Fibroblast of the aortic adventitia (primary cell): ENCODE data around the gene BDKRB1. TPM values are rescaled to one million over a fixed set of nuclear protein-coding genes. Genes with fewer than 3 reads are reported as not detected.

Experiments
- DNase-seq: peaks from one replicate; pipeline ENCODE4 v3.0.0-alpha.2; 2010; ENCODE audit warnings: low read depth
- H3K4me3 ChIP-seq: 2 replicates; pipeline ENCODE4 v1.5.1; 2011; ENCODE audit warnings: low read depth, mild to moderate bottlenecking, control low read depth, low read length, moderate library complexity
- total RNA-seq: library from RNA; depleted of rRNA; stranded (reverse); fragments of >200 nt; gene quantifications from 2 replicates; pipeline ENCODE4 v1.2.3, GENCODE V29; 2012; ENCODE audit warnings: low replicate concordance
- TF ChIP-seq, protein P1 (sequence below): IDR thresholded peaks from 2 replicates; pipeline ENCODE4 v1.5.1; 2011; ENCODE audit warnings: mild to moderate bottlenecking, low read length, control low read depth, inconsistent platforms; ENCODE audit not compliant: insufficient read depth

Gene BDKRB1
- total RNA-seq, 1 donor = 6.9 TPM

DNA sequence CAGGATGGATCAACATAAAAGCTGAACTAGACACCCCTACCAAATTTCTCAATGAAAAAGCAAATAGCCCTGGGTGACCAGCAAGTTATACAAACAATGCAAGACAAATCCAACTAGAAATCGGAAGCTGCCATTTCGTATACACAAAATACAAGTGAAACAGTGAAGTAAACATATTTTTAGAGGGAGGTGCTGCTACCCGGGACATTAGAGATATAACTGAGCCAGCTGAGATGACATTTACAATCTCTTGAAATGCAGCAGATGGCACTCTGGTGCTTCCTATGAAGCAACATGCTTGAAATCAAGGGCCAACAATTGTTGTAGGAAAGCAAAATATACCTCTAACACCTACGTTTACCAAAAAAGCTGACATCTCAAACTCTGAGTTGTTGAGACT lies 25.5 kb downstream of the BDKRB1 start:
- no peak for DNase-seq
- TF ChIP-seq, protein P1, sequence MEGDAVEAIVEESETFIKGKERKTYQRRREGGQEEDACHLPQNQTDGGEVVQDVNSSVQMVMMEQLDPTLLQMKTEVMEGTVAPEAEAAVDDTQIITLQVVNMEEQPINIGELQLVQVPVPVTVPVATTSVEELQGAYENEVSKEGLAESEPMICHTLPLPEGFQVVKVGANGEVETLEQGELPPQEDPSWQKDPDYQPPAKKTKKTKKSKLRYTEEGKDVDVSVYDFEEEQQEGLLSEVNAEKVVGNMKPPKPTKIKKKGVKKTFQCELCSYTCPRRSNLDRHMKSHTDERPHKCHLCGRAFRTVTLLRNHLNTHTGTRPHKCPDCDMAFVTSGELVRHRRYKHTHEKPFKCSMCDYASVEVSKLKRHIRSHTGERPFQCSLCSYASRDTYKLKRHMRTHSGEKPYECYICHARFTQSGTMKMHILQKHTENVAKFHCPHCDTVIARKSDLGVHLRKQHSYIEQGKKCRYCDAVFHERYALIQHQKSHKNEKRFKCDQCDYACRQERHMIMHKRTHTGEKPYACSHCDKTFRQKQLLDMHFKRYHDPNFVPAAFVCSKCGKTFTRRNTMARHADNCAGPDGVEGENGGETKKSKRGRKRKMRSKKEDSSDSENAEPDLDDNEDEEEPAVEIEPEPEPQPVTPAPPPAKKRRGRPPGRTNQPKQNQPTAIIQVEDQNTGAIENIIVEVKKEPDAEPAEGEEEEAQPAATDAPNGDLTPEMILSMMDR = no peak
- no peak overlapping the region for H3K4me3 ChIP-seq

DNA sequence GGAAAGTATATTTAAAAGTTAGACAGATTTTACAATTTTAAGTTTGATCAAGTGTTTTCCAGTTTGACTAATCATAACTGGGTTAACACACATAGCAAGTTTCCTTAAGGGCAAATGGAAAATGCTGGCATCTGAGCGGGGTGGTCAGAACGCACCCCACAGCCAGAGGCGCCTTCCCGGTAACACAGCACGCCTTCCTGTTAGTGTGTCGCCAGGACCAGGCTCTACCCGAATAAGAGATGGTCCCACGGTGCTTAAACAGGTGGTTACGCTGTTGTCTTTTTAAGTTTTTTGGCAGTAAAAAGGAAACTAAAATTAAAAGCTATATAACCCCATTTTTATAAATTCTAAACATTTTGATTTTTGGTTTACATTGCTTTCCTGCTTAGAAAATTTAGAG lies 28.0 kb downstream of the BDKRB1 start:
- TF ChIP-seq, protein P1 = no peak
- no peak for DNase-seq
- no peak overlapping the region for H3K4me3 ChIP-seq

DNA sequence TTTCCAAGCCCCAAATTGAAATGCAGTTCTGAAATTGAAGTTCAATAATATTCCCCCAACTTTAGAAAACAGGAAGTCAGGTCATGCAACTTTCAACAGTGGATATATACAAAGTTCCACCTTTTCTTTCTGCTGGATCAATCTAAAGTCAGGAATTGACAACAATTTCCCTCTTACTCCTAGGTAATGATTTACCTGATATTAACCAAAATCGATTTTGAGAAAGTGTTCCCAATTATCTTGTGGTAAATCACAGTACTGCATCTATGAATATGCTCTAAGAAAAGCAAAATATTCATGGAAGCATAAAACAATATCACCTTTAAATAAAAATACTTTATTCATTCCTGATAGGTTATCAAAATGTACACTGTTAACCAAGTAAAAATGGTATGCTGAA lies 28.4 kb downstream of the BDKRB1 start:
- no peak for DNase-seq
- TF ChIP-seq, protein P1 = no peak
- no peak overlapping the region for H3K4me3 ChIP-seq

DNA sequence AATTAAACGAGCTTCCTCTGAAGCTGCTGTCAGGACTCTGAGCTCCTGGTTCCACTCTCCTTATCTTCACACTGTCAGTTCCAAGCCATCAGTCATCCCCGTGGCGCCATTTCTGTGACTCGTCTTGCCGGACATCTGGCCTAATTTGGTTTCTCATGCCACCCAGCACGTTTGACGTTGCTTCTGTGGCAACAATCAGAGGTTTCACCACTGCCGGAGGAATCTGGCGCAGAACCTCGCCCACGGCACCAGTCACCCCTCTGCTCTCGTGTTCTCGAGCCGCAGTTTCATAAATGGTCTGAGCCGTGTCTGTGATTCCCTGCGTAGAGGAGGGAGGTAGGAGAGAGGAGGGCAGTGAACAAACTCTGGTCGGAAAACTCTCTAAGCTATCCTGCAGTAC lies 29.7 kb downstream of the BDKRB1 start:
- no peak overlapping the region for H3K4me3 ChIP-seq
- TF ChIP-seq, protein P1 = no peak
- no peak for DNase-seq

DNA sequence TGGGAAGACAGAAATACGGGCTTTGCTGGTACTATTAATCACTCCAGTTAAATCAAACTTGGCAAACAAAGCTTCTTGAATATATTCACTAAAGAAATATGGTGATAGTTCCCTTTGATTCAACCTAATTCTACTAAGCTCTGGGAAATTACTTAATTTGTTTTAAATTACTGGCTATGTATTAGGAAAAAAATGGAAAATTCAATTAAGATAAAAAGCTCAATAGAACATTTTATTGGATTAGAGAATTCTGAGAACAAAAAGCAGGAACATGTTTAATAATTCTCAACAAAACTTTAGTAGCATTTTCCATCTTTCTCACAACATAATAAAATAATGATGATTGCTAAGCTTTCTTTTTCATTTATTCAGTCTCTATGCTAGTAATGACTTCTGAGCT lies 30.2 kb downstream of the BDKRB1 start:
- TF ChIP-seq, protein P1 = no peak
- DNase-seq = no peak
- H3K4me3 ChIP-seq = no peak overlapping the region

DNA sequence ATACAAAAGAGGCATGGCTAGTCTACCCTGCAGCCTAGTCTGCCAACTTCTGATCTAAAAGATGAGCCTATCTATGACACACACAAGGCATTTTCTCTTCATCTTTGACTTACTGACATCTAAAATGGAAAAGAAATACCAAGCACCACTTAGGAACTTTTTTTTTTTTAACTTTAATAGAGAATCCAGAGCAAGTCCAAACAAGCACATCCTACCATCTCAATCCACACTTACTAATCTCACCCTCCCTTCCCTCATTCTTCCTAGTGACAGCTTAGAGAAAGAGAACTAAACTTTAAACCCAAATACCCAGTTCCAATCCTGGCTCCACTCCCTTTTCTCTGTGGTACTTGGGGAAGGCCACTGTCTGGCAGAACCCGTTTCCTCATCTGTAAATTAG lies 31.8 kb downstream of the BDKRB1 start:
- TF ChIP-seq, protein P1 = no peak
- DNase-seq = no peak
- H3K4me3 ChIP-seq = no peak overlapping the region

DNA sequence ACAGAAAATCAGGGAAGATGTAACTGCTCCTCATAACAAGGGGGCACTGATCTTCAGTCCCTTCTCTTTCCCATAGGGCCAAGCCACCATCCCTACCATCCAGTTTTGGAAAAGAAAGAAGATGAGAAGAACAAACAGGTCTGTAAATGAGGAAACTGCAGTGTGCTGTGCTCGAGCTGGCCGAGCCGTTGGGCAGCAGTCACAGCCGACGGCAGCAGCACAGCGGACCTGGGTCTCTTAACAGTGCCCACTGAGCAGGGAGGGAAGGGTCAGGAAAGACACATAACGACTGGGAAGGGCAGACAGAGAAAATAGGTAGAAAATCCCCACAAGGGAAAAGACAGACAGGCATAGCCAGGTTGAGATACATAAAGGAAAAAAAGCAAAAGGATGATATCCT lies 38.2 kb downstream of the BDKRB1 start:
- no peak overlapping the region for H3K4me3 ChIP-seq
- no peak for DNase-seq
- TF ChIP-seq, protein P1 = no peak
